ENCODE data around the gene MEGF11.
A peak's percentile ranks its signal among the peaks of the same experiment; 100 is the strongest.

The MEGF11 gene
- 0 to 0.07 (median 0) reads per million in 9 experiments for total RNA-seq

GRCh38 chr15:66253418-66254088, at the start of gene MEGF11:
Gene MEGF11 (minus strand): TSS chr15:66253750. CDS start chr15:66128403, 125,347 bp downstream.
- H3K4me3 Mint-ChIP-seq = peak within 1 kb of the TSS; percentile 80 to 81

GRCh38 chr15:66302489-66303278, 49.1 kb upstream of the MEGF11 start:
- H3K27ac Mint-ChIP-seq = peak overlapping the region; percentile 36 to 92
- H3K27me3 Mint-ChIP-seq = no peaks in the 10 kb centered on the region
- no peaks in the 10 kb centered on the region for H3K9me3 Mint-ChIP-seq
- peaks cover 15% of the 10 kb centered on the region for H3K36me3 Mint-ChIP-seq (ENCODE audit: insufficient read depth)
- ATAC-seq (replicated peaks) (no peak), DNase-seq (no peak)
- H3K4me1 Mint-ChIP-seq (ENCODE audit: low read depth in 2 of 2) = peaks cover 6 to 21% of the 10 kb centered on the region in 2 donors
- H3K4me3 Mint-ChIP-seq = no peak overlapping the region

More at GRCh38 chr15:66253418-66254088, at the start of gene MEGF11:
- no peak for DNase-seq
- H3K27ac Mint-ChIP-seq = peak within 1 kb of the TSS in 1 of 2 donors; percentile 23
- no peaks in the 10 kb centered on the region for H3K36me3 Mint-ChIP-seq (ENCODE audit: insufficient read depth)
- H3K27me3 Mint-ChIP-seq = peaks cover 76 to 80% of the 10 kb centered on the region in 2 donors
- H3K4me1 Mint-ChIP-seq (ENCODE audit: low read depth in 2 of 2) = peaks cover 14 to 16% of the 10 kb centered on the region in 2 donors
- no peaks in the 10 kb centered on the region for H3K9me3 Mint-ChIP-seq
- ATAC-seq (replicated peaks) = no peak

GRCh38 chr15:66298803-66299251, 45.3 kb upstream of the MEGF11 start:
- no peaks in the 10 kb centered on the region for H3K9me3 Mint-ChIP-seq
- peaks cover 18 to 47% of the 10 kb centered on the region in 2 donors for H3K4me1 Mint-ChIP-seq (ENCODE audit: low read depth in 2 of 2)
- ATAC-seq (replicated peaks) (no peak), DNase-seq (no peak)
- H3K4me3 Mint-ChIP-seq = no peak overlapping the region
- H3K27me3 Mint-ChIP-seq = no peaks in the 10 kb centered on the region
- H3K36me3 Mint-ChIP-seq (ENCODE audit: insufficient read depth) = peaks cover 9% of the 10 kb centered on the region
- peak overlapping the region in 1 of 2 donors; percentile 74 for H3K27ac Mint-ChIP-seq

GRCh38 chr15:66296186-66296585, 42.6 kb upstream of the MEGF11 start:
- H3K27me3 Mint-ChIP-seq = no peaks in the 10 kb centered on the region
- H3K27ac Mint-ChIP-seq = peak overlapping the region; percentile 46 to 73
- H3K4me3 Mint-ChIP-seq = no peak overlapping the region
- peaks cover 17 to 42% of the 10 kb centered on the region in 2 donors for H3K4me1 Mint-ChIP-seq (ENCODE audit: low read depth in 2 of 2)
- ATAC-seq (replicated peaks) = no peak
- H3K36me3 Mint-ChIP-seq (ENCODE audit: insufficient read depth) = peaks cover 12% of the 10 kb centered on the region
- DNase-seq = no peak
- H3K9me3 Mint-ChIP-seq = no peaks in the 10 kb centered on the region

GRCh38 chr15:66294932-66295235, 41.3 kb upstream of the MEGF11 start:
- DNase-seq = no peak
- no peaks in the 10 kb centered on the region for H3K27me3 Mint-ChIP-seq
- no peaks in the 10 kb centered on the region for H3K9me3 Mint-ChIP-seq
- H3K36me3 Mint-ChIP-seq (ENCODE audit: insufficient read depth) = peaks cover 8% of the 10 kb centered on the region
- H3K4me1 Mint-ChIP-seq (ENCODE audit: low read depth in 2 of 2) = peaks cover 23 to 44% of the 10 kb centered on the region in 2 donors
- peak overlapping the region; percentile 88 to 90 for H3K27ac Mint-ChIP-seq
- H3K4me3 Mint-ChIP-seq = peak overlapping the region; percentile 86 to 89
- no peak for ATAC-seq (replicated peaks)

GRCh38 chr15:66294157-66294931, 40.8 kb upstream of the MEGF11 start:
- Mint-ChIP-seq H3K27ac (peak overlapping the region; percentile 88 to 90), H3K4me3 (peak overlapping the region; percentile 86 to 89), H3K36me3 (ENCODE audit: insufficient read depth) (peaks cover 8% of the 10 kb centered on the region), H3K27me3 (no peaks in the 10 kb centered on the region), H3K9me3 (no peaks in the 10 kb centered on the region), H3K4me1 (ENCODE audit: low read depth in 2 of 2) (peaks cover 23 to 44% of the 10 kb centered on the region in 2 donors)
- peak in 2 of 3 experiments; percentile 2 to 4 for DNase-seq
- ATAC-seq (replicated peaks) = peak; percentile 6

GRCh38 chr15:66293419-66294156, 40.0 kb upstream of the MEGF11 start, which contains the start of gene DIS3L:
Gene DIS3L (plus strand): TSS chr15:66293568. CDS start chr15:66293597, 29 bp downstream.
- peak; percentile 73 for ATAC-seq (replicated peaks)
- H3K27ac Mint-ChIP-seq = peak within 1 kb of the TSS; percentile 95 to 98
- H3K9me3 Mint-ChIP-seq = no peaks in the 10 kb centered on the region
- DNase-seq = peak; percentile 42 to 66 (median 54)
- peaks cover 8% of the 10 kb centered on the region for H3K36me3 Mint-ChIP-seq (ENCODE audit: insufficient read depth)
- peaks cover 23 to 44% of the 10 kb centered on the region in 2 donors for H3K4me1 Mint-ChIP-seq (ENCODE audit: low read depth in 2 of 2)
- H3K27me3 Mint-ChIP-seq = no peaks in the 10 kb centered on the region
- H3K4me3 Mint-ChIP-seq = peak within 1 kb of the TSS; percentile 86 to 89

GRCh38 chr15:66292571-66293418, 39.2 kb upstream of the MEGF11 start:
- Mint-ChIP-seq H3K27ac (peak overlapping the region; percentile 95 to 98), H3K9me3 (no peaks in the 10 kb centered on the region), H3K4me1 (ENCODE audit: low read depth in 2 of 2) (peaks cover 23 to 45% of the 10 kb centered on the region in 2 donors), H3K4me3 (peak overlapping the region; percentile 81 to 89), H3K27me3 (no peaks in the 10 kb centered on the region), H3K36me3 (ENCODE audit: insufficient read depth) (peaks cover 8% of the 10 kb centered on the region)
- ATAC-seq (replicated peaks) (no peak), DNase-seq (no peak)

GRCh38 chr15:66291816-66292570, 38.4 kb upstream of the MEGF11 start:
- peaks cover 23 to 48% of the 10 kb centered on the region in 2 donors for H3K4me1 Mint-ChIP-seq (ENCODE audit: low read depth in 2 of 2)
- H3K27ac Mint-ChIP-seq = peak overlapping the region; percentile 95 to 98
- no peaks in the 10 kb centered on the region for H3K27me3 Mint-ChIP-seq
- no peaks in the 10 kb centered on the region for H3K9me3 Mint-ChIP-seq
- peaks cover 8% of the 10 kb centered on the region for H3K36me3 Mint-ChIP-seq (ENCODE audit: insufficient read depth)
- ATAC-seq (replicated peaks) (no peak), DNase-seq (no peak)
- peak overlapping the region; percentile 81 to 89 for H3K4me3 Mint-ChIP-seq

GRCh38 chr15:66290518-66290917, 37.0 kb upstream of the MEGF11 start:
- DNase-seq (no peak), ATAC-seq (replicated peaks) (no peak)
- Mint-ChIP-seq H3K27me3 (no peaks in the 10 kb centered on the region), H3K27ac (no peak overlapping the region), H3K36me3 (ENCODE audit: insufficient read depth) (peaks cover 8% of the 10 kb centered on the region), H3K4me3 (no peak overlapping the region), H3K4me1 (ENCODE audit: low read depth in 2 of 2) (peaks cover 20 to 35% of the 10 kb centered on the region in 2 donors), H3K9me3 (no peaks in the 10 kb centered on the region)

- Mint-ChIP-seq H3K9me3 (no peaks in the 10 kb centered on the region), H3K4me1 (ENCODE audit: low read depth in 2 of 2) (peaks cover 20 to 33% of the 10 kb centered on the region in 2 donors), H3K4me3 (no peak overlapping the region), H3K27ac (no peak overlapping the region), H3K36me3 (ENCODE audit: insufficient read depth) (peaks cover 8% of the 10 kb centered on the region), H3K27me3 (no peaks in the 10 kb centered on the region)
- no peak for ATAC-seq (replicated peaks)
- no peak for DNase-seq
These were observed 36.5 kb upstream of the MEGF11 start for GRCh38 chr15:66290007-66290406.
